ENCODE data around the gene TMC2.

Gene TMC2

GRCh38 chr20:2637246-2637645, 100.9 kb downstream of the TMC2 start:
- no peak for DNase-seq

DNA sequence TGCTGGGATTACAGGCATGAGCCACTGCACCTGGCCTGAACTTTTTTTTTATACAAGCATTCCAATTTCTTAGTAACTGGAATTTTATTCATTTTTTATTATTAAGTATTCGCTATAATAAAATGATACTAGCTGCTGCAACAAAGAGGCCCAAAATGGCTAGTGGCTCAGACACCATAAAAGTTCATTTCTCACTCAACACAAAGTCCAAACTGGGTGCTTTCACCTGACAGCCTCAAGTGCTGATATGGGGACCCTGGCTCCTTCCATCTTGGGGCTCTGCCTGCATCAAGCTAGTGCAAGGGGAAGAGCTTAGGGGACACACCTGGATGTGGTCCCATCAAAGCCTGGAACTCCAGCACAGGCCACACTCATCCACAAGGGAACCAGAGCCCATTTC, 103.9 kb downstream of the TMC2 start:
- no peak for DNase-seq

GRCh38 chr20:2640899-2641298, 104.5 kb downstream of the TMC2 start:
- DNase-seq, result no peak

DNA sequence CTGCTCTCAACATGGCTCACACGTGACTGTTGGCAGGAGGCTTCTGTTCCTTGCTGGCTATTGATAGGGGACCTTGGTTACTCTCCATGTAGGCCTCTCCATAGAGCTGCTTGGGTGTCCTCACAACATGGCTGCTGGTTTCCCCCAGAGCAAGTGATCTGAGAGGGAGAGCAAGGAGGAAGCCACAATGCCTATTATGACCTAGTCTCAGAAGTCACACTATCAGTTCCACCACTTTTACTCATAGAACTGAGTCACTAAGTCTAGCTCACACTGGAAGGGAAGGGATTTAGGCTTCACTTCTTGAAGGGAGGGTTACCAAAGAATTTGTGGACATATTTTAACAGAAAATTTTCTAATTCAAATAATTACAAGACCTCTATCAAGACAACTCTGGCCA, 107.3 kb downstream of the TMC2 start:
- DNase-seq, result no peak

DNA sequence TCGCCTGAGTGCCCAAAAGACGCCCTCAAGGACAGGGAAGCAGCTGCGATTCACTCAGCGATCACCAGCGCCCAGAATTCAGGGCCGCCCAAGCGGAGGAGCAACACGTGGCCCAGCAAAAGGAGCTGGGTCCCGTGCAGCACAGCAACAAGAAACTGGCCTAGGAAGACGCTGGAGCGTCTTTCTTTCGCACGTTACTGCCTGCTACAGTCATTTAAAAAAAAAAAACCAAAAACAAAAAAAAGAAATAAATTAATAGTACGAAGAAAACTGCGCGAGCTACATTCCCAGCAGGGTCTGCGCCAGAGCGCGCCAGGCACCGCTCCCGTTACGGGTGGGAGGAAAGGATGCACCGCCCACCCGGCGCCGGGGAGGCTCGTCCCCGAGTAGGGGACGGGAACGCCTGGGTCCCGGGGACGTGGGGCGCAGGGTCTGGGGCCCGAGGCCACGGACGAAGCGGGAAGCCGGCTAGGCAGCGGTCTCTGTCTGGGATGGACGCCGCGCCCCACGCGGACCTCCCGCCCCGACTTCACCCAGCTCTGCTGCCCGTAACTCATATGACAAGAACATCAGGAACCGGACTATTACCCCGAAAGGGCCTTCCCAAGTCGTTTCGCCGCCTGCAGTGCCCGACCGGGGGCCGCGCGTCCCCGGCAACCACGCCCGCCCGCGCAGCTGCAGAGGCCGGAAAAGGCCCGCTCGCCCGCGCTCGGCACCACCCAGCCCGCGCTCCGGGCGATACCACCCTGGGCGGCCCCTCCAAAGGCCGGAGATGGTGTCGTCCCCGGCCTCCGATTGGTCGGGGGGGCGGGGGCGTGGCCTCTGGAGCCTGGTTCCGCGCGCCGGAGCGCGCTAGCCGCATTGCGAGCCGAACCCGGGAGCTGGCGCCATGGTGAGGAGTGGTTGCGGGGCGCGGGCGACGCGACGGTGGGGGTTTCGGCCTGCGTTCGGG, 115.7 kb downstream of the TMC2 start, which contains the start of gene NOP56:
TSS of gene NOP56 (plus strand) at position 861 of the 952 bp plus-strand sequence. CDS start at position 890, 29 bp downstream.
- peak; percentile 97 for DNase-seq

- no peak for DNase-seq
These were observed 116.6 kb downstream of the TMC2 start for GRCh38 chr20:2652724-2653555.

GRCh38 chr20:2653556-2654383, 117.4 kb downstream of the TMC2 start:
- DNase-seq, result no peak

DNA sequence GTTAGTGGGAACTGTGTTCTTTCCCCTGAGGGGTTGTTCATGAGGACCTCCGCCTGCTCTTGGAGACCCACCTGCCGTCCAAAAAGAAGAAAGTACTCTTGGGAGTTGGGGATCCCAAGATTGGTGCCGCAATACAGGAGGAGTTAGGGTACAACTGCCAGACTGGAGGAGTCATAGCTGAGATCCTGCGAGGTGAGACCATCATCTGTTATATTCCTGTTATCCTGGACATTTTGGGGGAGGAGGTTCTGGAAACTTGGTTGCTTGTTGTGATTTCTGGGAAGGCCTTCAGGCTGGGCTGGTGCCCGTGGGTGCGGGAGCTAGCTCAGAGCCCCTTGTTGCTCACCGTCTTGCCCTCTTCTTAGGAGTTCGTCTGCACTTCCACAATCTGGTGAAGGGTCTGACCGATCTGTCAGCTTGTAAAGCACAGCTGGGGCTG, 118.0 kb downstream of the TMC2 start:
- no peak for DNase-seq

- DNase-seq, result no peak
These were observed 118.5 kb downstream of the TMC2 start for GRCh38 chr20:2654831-2655230.

DNA sequence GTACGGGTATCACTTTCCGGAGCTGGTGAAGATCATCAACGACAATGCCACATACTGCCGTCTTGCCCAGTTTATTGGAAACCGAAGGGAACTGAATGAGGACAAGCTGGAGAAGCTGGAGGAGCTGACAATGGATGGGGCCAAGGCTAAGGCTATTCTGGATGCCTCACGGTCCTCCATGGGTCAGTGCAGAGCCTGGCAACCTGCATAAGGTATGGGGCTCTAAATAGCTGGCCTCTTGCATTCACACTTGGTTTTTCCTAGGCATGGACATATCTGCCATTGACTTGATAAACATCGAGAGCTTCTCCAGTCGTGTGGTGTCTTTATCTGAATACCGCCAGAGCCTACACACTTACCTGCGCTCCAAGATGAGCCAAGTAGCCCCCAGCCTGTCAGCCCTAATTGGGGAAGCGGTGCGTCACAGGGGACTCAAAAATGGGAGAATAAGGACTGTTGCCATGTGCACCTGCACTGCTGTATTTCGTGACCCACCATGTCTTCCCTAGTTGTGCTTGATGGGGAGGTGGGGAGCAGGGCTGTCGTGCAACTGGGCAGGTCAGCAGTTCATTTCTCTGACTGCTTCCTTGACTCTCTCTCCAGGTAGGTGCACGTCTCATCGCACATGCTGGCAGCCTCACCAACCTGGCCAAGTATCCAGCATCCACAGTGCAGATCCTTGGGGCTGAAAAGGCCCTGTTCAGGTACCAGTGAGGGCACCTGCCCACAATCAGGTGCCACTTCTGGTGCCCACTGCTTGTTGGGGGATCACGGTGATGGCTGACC, 119.2 kb downstream of the TMC2 start:
- DNase-seq, result no peak

GRCh38 chr20:2656471-2657117, 120.2 kb downstream of the TMC2 start:
- DNase-seq, result no peak

DNA sequence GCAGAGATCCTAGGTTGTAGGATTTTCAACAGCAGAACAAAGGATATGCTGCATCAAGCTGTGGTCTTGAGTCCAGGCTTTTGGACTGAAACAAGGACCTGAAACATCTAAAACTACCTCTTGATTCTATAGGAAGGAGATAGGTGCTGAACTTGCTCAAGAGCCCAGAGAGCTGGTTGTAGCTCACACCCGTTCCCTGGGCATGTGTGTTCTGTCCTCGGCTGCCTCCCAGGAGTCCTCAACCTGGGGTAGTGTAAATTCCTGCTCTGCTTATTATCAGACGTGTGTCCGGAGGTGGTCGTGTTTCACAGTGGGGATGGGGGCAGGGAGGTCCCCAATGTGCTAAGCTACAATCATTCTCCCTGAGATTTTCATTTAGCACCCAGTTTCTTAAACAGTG, 120.9 kb downstream of the TMC2 start:
- DNase-seq, result no peak

DNA sequence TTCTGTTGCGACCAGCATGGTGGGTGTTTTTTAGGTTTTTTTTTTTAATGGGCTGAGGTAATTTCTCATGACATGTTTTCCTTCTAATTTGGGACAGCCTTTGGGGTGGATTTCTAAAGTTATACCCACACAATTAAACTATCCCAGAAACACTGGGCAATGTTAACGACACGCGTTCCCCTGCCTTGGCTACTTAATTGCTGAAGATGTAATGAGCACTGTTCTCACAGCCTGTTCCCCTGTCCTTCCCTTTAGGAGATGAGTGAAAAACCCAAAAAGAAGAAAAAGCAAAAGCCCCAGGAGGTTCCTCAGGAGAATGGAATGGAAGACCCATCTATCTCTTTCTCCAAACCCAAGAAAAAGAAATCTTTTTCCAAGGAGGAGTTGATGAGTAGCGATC, 121.3 kb downstream of the TMC2 start:
- no peak for DNase-seq

DNA sequence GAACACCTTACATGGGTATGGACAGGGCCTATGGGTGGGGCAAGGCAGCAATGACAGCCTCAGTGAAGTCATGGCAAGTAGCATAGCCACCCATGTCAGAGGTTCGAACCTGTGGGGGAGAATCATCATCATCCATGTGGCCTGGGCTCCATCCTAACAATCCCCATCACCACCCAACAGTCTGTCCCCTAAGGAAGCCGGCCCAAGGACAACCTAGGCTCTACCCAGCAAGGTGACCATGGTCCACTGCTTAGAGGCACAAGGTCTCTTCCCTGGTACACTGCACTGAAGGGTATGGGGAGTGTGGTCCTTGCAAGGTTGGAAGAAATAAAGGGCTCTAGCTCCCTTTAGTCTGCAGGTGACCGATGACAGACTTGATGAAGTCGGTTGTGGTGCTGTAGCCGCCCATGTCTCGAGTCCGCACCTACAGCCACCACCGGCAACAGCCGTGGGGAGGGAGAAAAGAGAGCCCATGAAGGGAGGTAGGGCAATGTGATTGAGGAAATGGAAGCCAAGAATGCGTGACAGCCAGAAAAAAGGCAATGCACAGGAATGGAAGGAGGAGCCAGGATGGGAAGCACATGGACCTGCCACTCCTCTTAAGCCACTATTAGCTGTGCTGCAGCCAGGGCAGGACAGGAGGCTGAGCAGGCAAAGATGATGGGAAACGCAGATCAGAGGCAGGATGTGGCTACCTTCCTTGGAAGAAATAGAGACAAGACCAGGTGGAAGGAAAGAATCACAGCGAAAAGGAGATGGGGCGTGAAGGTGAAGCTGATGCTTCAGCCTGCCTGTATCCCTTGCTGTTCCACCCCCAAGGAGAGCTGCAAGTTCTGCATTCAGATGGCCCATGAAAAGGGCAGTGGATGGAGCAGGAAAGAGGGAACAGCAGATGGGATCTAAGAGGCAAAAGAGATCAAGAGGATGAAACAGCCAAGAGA, 122.3 kb downstream of the TMC2 start:
- no peak for DNase-seq

- DNase-seq, result no peak
These were observed 123.2 kb downstream of the TMC2 start for GRCh38 chr20:2659547-2659946.

DNA sequence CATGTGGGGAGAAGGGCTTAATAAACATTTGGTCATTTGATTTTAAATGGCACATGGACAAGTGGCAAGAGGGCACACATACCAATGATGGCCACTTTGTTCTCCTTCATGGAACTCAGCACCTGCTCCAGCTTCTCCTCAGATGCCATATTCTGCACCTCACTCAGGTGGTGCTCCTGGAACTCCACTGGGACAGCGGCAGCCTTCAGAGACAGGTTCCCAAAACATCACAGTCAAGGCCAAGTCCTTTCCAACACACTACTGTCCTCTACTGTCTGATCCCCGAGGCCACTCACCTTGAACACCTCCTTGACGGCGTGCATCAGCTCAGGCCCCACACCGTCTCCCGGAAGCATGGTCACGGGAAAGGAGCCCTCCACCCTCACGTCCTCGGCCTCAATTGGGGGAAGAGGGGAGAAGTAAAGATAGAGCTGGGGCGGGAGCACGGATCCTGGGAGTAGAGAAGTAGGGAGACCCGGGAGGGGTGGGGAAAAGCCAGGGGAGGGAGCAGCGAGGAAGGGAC, 127.1 kb downstream of the TMC2 start:
- DNase-seq, result no peak

DNA sequence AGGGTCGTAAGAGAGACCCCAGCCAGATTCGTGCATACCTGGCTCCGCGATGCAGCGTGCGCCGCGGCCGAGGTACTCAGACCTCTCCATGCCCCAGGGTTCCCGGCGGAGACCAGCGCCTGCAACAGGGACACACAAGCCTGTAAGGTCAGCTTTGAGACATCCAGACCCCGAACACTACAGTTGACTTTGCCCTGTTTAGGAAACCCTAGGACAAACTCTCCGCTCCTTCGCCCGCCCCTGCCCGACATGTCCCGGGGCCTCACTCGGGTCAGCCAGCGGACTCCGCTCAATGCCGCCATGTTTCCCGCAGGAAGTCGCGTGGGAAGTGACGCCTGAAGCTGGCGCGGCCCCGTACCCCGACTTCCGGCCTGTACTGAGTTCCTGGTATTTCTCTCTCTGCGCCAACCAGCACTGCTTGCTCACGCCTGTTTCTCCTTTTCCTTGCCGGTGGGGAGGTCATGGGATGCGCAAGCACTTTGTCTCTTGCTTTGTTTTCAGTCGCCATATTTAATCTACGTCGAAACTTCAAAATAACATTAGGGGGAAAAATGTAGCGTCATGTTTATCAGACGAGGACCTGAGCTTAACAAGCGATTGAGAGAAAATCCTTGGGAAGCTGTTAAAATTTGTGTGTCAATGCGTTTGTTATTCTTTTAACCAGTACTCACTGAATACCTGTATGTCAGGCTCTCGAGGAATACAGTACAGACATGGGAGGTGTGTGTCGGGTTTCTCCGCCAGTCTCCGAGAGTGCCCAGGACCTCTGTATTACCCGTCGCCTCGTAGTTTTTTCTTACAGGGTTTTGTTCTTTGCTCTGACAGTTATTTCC, 127.7 kb downstream of the TMC2 start, which contains the start of gene IDH3B:
TSS of gene IDH3B (minus strand) at position 330 of the 833 bp plus-strand sequence. CDS start at position 302, 28 bp downstream.
- peak; percentile 97 for DNase-seq

- no peak for DNase-seq
These were observed 135.6 kb downstream of the TMC2 start for GRCh38 chr20:2671977-2672376.

- no peak for DNase-seq
These were observed 136.1 kb downstream of the TMC2 start for GRCh38 chr20:2672446-2672845.

Measured in eye (tissue), 1 donor.